HAP-1 (cell line): ENCODE data around the gene CASP8.
A peak's percentile ranks its signal among the peaks of the same experiment; 100 is the strongest.
"Not testable (repeated sequence)": the region's sequence is repeated elsewhere in the genome, so short reads cannot be mapped to it uniquely, and the experiment has no call there.

Experiments
- DNase-seq, 2 experiments: peaks; one replicate each; pipeline ENCODE4 v3.0.0-alpha.2; 2016 to 2020; ENCODE audit warnings: low spot score in 2 of 2
- H3K27me3 ChIP-seq: fragments of 250-450 bp; sonication (Bioruptor Pico); 2 replicates; pipeline ENCODE4 v1.5.1; 2020; ENCODE audit warnings: low read depth, mild to moderate bottlenecking, moderate library complexity
- H3K36me3 ChIP-seq: fragments of 250-450 bp; sonication (Bioruptor Pico); replicated peaks from 2 replicates; pipeline ENCODE4 v1.5.1; 2020; ENCODE audit warnings: mild to moderate bottlenecking
- H3K4me1 ChIP-seq: fragments of 250-450 bp; sonication (Bioruptor Pico); 2 replicates; pipeline ENCODE4 v1.5.1; 2020; ENCODE audit warnings: mild to moderate bottlenecking
- H3K4me3 ChIP-seq: fragments of 250-450 bp; sonication (Bioruptor Pico); 2 replicates; pipeline ENCODE4 v1.5.1; 2020; ENCODE audit warnings: mild to moderate bottlenecking, moderate library complexity
- H3K9me3 ChIP-seq: fragments of 250-450 bp; sonication (Bioruptor Pico); 2 replicates; pipeline ENCODE4 v1.5.1; 2020; ENCODE audit warnings: mild to moderate bottlenecking, moderate library complexity
- in situ Hi-C: fragments of 300-500 bp; cut with MboI; formaldehyde crosslinking; loops from 3 replicates; pipeline ENCODE4 v1.14.3; 2020; ENCODE audit warnings: low sequenced_read_pairs, inconsistent platforms, mixed read lengths

Gene CASP8

GRCh38 chr2:201267278-201268030 lies 7.1 kb downstream of the CASP8 start:
- Histone ChIP-seq H3K9me3 (no peaks in the 10 kb centered on the region), H3K4me1 (no peaks in the 10 kb centered on the region), H3K27me3 (no peaks in the 10 kb centered on the region), H3K36me3 (no peaks in the 10 kb centered on the region), H3K4me3 (no peak overlapping the region)
- in situ Hi-C loops: loop anchor here (25.0 kb wide), 1 partner anchor 920 kb away; no protein-coding TSS in a partner anchor
- DNase-seq: no peak

GRCh38 chr2:201269764-201270163 lies 9.4 kb downstream of the CASP8 start:
- Histone ChIP-seq H3K4me1 (no peaks in the 10 kb centered on the region), H3K4me3 (no peak overlapping the region), H3K27me3 (no peaks in the 10 kb centered on the region), H3K36me3 (no peaks in the 10 kb centered on the region; the same call in 1 of the 2 replicates), H3K9me3 (no peaks in the 10 kb centered on the region)
- DNase-seq: no peak
- in situ Hi-C loops: loop anchor here (25.0 kb wide), 1 partner anchor 918 kb away; no protein-coding TSS in a partner anchor

- Histone ChIP-seq H3K4me3 (no peak overlapping the region), H3K4me1 (no peaks in the 10 kb centered on the region), H3K36me3 (no peaks in the 10 kb centered on the region; the same call in 1 of the 2 replicates), H3K9me3 (no peaks in the 10 kb centered on the region), H3K27me3 (no peaks in the 10 kb centered on the region)
- no peak for DNase-seq
- in situ Hi-C loops: loop anchor here (25.0 kb wide), 1 partner anchor 917 kb away; no protein-coding TSS in a partner anchor
Measured at GRCh38 chr2:201270293-201271001, 10.1 kb downstream of the CASP8 start.

- Histone ChIP-seq H3K4me3 (no peak overlapping the region), H3K4me1 (no peaks in the 10 kb centered on the region), H3K36me3 (no peaks in the 10 kb centered on the region; the same call in none of the 2 replicates), H3K27me3 (no peaks in the 10 kb centered on the region), H3K9me3 (no peaks in the 10 kb centered on the region)
- no peak for DNase-seq
- in situ Hi-C loops: loop anchor here (25.0 kb wide), 1 partner anchor 915 kb away; no protein-coding TSS in a partner anchor
Measured at GRCh38 chr2:201271917-201272316, 11.6 kb downstream of the CASP8 start.

GRCh38 chr2:201273330-201273983 lies 13.1 kb downstream of the CASP8 start:
- in situ Hi-C loops: loop anchor here (25.0 kb wide), 1 partner anchor 914 kb away; no protein-coding TSS in a partner anchor
- no peak for DNase-seq
- Histone ChIP-seq H3K9me3 (no peaks in the 10 kb centered on the region), H3K4me1 (no peaks in the 10 kb centered on the region), H3K4me3 (no peak overlapping the region), H3K36me3 (no peaks in the 10 kb centered on the region; the same call in none of the 2 replicates), H3K27me3 (no peaks in the 10 kb centered on the region)

GRCh38 chr2:201275069-201275468 lies 14.7 kb downstream of the CASP8 start:
- peaks cover 5% of the 10 kb centered on the region for H3K36me3 ChIP-seq

GRCh38 chr2:201275990-201276389 lies 15.7 kb downstream of the CASP8 start:
- H3K4me1 ChIP-seq: no peaks in the 10 kb centered on the region
- no peaks in the 10 kb centered on the region for H3K27me3 ChIP-seq
- peaks cover 5% of the 10 kb centered on the region for H3K36me3 ChIP-seq
- in situ Hi-C loops: no loop called here
- H3K4me3 ChIP-seq: no peak overlapping the region
- peak in 1 of 2 experiments; percentile 9 for DNase-seq
- H3K9me3 ChIP-seq: no peaks in the 10 kb centered on the region

More at GRCh38 chr2:201275069-201275468, 14.7 kb downstream of the CASP8 start:
- H3K4me3 ChIP-seq: no peak overlapping the region
- H3K4me1 ChIP-seq: no peaks in the 10 kb centered on the region
- H3K9me3 ChIP-seq: no peaks in the 10 kb centered on the region
- no peak for DNase-seq
- in situ Hi-C loops: no loop called here
- no peaks in the 10 kb centered on the region for H3K27me3 ChIP-seq

- H3K27me3 ChIP-seq: no peaks in the 10 kb centered on the region
Measured at GRCh38 chr2:201276511-201276910, 16.2 kb downstream of the CASP8 start.

GRCh38 chr2:201279079-201279478 lies 18.7 kb downstream of the CASP8 start:
- H3K27me3 ChIP-seq: no peaks in the 10 kb centered on the region
- H3K9me3 ChIP-seq: no peaks in the 10 kb centered on the region
- DNase-seq: no peak
- peaks cover 2% of the 10 kb centered on the region; the same call in 1 of the 2 replicates for H3K4me1 ChIP-seq
- no peak overlapping the region for H3K4me3 ChIP-seq
- in situ Hi-C loops: no loop called here
- H3K36me3 ChIP-seq: peaks cover 5% of the 10 kb centered on the region; the same call in 1 of the 2 replicates

More at GRCh38 chr2:201276511-201276910, 16.2 kb downstream of the CASP8 start:
- Histone ChIP-seq H3K4me1 (no peaks in the 10 kb centered on the region), H3K36me3 (peaks cover 5% of the 10 kb centered on the region), H3K9me3 (no peaks in the 10 kb centered on the region), H3K4me3 (no peak overlapping the region)
- in situ Hi-C loops: no loop called here
- no peak for DNase-seq

GRCh38 chr2:201280191-201281040 lies 20.1 kb downstream of the CASP8 start:
- no peaks in the 10 kb centered on the region for H3K9me3 ChIP-seq
- H3K4me3 ChIP-seq: no peak overlapping the region
- peaks cover 5% of the 10 kb centered on the region; the same call in 1 of the 2 replicates for H3K36me3 ChIP-seq
- no peak for DNase-seq
- peaks cover 2% of the 10 kb centered on the region; the same call in 1 of the 2 replicates for H3K4me1 ChIP-seq
- in situ Hi-C loops: no loop called here
- H3K27me3 ChIP-seq: no peaks in the 10 kb centered on the region

- in situ Hi-C loops: no loop called here
- H3K4me3 ChIP-seq: no peak overlapping the region
- DNase-seq: no peak
- 0 out of 2 replicates have a peak, but pooled peaks cover 2% of the 10 kb centered on the region for H3K36me3 ChIP-seq
- peaks cover 2% of the 10 kb centered on the region; the same call in 1 of the 2 replicates for H3K4me1 ChIP-seq
- H3K9me3 ChIP-seq: no peaks in the 10 kb centered on the region
- H3K27me3 ChIP-seq: no peaks in the 10 kb centered on the region
Measured at GRCh38 chr2:201285499-201285898, 25.2 kb downstream of the CASP8 start.

GRCh38 chr2:201290457-201291148 lies 30.3 kb downstream of the CASP8 start:
- H3K9me3 ChIP-seq, H3K4me3 ChIP-seq, H3K4me1 ChIP-seq, in situ Hi-C loops, H3K36me3 ChIP-seq, H3K27me3 ChIP-seq, DNase-seq: not testable (repeated sequence)
